ENCODE measurements around the gene CDH15. TPM values are rescaled to one million over a fixed set of nuclear protein-coding genes. Genes with fewer than 3 reads are reported as not detected.

CDH15 gene
- total RNA-seq, 1 donor from 2014 or later, result not detected

DNA sequence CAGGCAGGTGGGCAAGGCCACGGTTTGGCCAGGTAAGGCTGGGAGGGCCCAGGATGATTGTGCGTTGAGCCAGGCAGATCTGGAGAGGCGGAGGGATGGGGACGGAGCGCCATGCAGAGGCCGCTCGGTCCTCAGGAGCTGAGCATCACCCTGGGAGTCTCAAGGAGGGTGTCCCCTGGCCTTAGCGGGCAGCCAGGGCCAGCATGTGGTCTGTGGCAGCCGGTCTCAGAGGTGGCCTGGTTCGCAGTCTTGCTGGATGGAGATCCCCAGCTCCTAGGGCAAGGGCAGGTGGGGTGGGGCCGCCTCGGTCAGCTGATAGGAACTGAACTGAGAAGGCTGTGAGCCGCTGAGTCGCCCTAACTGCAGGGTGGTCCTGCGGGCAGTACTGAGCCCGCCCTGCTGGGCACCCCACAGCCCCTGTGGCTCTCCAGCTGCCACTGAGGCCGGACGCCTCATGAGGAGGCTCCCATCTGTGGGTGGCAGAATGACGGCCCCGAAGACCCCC, 11.6 kb upstream of the CDH15 start:
- Mint-ChIP-seq H3K4me3 (no peak overlapping the region), H3K27me3 (ENCODE audit: insufficient read depth, low read depth) (peaks cover 7% of the 10 kb centered on the region), H3K4me1 (peaks cover 21% of the 10 kb centered on the region), H3K36me3 (no peaks in the 10 kb centered on the region), H3K9me3 (peaks cover 6% of the 10 kb centered on the region), H3K27ac (no peak overlapping the region)
- no peaks in the 10 kb centered on the region for H3K9me3 ChIP-seq (ENCODE audit: low read depth)
- H3F3A ChIP-seq (ENCODE audit: low read depth), result peaks cover 20% of the 10 kb centered on the region
- no peaks in the 10 kb centered on the region for H3K27me3 ChIP-seq
- H3K4me2 ChIP-seq, result no peak overlapping the region
- no peak overlapping the region for H3K27ac ChIP-seq
- no peak overlapping the region for H3K9ac ChIP-seq
- no peak overlapping the region for H3K4me3 ChIP-seq
- H3K79me2 ChIP-seq (ENCODE audit: low read depth), result no peaks in the 10 kb centered on the region
- DNase-seq (ENCODE audit: low spot score), result no peak
- no peak overlapping the region for H2AFZ ChIP-seq (replicated peaks)
- H4K20me1 ChIP-seq (ENCODE audit: low read depth), result no peaks in the 10 kb centered on the region
- H3K36me3 ChIP-seq, result no peaks in the 10 kb centered on the region
- no peak for TF ChIP-seq EZH2 (IDR thresholded peaks at IDR 0.05)
- TF ChIP-seq EZH2phosphoT487 (IDR thresholded peaks at IDR 0.05), result no peak
- TF ChIP-seq, protein P1, sequence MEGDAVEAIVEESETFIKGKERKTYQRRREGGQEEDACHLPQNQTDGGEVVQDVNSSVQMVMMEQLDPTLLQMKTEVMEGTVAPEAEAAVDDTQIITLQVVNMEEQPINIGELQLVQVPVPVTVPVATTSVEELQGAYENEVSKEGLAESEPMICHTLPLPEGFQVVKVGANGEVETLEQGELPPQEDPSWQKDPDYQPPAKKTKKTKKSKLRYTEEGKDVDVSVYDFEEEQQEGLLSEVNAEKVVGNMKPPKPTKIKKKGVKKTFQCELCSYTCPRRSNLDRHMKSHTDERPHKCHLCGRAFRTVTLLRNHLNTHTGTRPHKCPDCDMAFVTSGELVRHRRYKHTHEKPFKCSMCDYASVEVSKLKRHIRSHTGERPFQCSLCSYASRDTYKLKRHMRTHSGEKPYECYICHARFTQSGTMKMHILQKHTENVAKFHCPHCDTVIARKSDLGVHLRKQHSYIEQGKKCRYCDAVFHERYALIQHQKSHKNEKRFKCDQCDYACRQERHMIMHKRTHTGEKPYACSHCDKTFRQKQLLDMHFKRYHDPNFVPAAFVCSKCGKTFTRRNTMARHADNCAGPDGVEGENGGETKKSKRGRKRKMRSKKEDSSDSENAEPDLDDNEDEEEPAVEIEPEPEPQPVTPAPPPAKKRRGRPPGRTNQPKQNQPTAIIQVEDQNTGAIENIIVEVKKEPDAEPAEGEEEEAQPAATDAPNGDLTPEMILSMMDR (IDR thresholded peaks at IDR 0.05), result no peak
- peaks cover 9% of the 10 kb centered on the region for H3K4me1 ChIP-seq

- Histone ChIP-seq H3F3A (ENCODE audit: low read depth) (peaks cover 20% of the 10 kb centered on the region), H3K4me1 (peaks cover 9% of the 10 kb centered on the region), H3K4me2 (no peak overlapping the region), H4K20me1 (ENCODE audit: low read depth) (no peaks in the 10 kb centered on the region), H3K4me3 (no peak overlapping the region), H3K9ac (no peak overlapping the region), H3K79me2 (ENCODE audit: low read depth) (no peaks in the 10 kb centered on the region), H3K36me3 (no peaks in the 10 kb centered on the region), H3K27ac (no peak overlapping the region), H3K9me3 (ENCODE audit: low read depth) (no peaks in the 10 kb centered on the region), H2AFZ (replicated peaks) (no peak overlapping the region), H3K27me3 (no peaks in the 10 kb centered on the region)
- peaks cover 6% of the 10 kb centered on the region for H3K9me3 Mint-ChIP-seq
- H3K27me3 Mint-ChIP-seq (ENCODE audit: insufficient read depth, low read depth), result peaks cover 7% of the 10 kb centered on the region
- H3K4me3 Mint-ChIP-seq, result no peak overlapping the region
- DNase-seq (ENCODE audit: low spot score), result no peak
- H3K27ac Mint-ChIP-seq, result no peak overlapping the region
- TF ChIP-seq EZH2 (IDR thresholded peaks at IDR 0.05) (no peak), EZH2phosphoT487 (IDR thresholded peaks at IDR 0.05) (no peak)
- TF ChIP-seq, protein P1 (IDR thresholded peaks at IDR 0.05), result no peak
- peaks cover 27% of the 10 kb centered on the region for H3K4me1 Mint-ChIP-seq
- H3K36me3 Mint-ChIP-seq, result no peaks in the 10 kb centered on the region
Measured at GRCh38 chr16:89160977-89161701, 10.4 kb upstream of the CDH15 start.

DNA sequence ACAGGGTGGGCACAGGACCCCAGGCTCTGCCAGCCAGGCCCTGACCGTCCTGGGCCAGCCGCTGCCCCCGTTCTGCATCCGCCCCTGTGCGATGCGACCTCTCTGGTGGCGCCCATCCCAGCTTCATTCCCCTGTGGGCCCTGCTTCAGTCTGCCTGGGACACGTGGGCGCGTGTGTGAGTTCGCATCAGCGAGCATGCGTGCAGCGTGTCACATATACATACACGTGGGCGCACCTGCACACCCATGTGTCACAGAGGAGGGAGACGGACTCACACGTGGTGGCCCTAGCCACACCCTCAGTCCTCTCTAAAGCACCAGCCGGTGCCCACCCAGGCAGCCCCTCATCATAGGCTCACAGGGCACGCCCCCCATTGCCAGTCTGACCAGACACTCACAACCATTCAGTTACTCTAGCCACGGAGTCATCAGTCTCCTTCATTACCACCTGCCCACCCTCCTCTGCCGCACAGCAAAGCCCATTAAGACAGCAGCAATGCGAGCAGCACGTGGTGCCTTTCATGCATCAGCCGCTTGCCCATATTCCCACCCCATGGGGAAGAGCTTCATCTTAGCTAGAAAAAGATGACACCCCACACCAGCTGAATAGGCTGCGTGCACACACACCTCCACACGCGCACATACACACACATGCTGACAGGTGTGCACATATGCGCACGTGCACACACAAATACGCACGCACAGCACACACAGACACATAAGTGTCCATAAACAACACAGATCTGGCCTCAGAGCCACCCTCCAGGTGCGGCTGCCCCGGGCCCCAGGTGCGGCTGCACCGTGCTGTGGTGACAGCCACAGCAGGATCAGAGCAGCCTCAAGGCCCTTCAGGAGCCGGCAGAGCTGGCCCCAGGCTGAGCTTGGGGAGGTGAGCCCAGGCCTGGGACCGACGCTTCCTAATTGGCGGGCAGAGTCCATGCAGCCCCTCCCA, 9.5 kb upstream of the CDH15 start:
- no peaks in the 10 kb centered on the region for H4K20me1 ChIP-seq (ENCODE audit: low read depth)
- no peak for DNase-seq (ENCODE audit: low spot score)
- H3K36me3 Mint-ChIP-seq, result no peaks in the 10 kb centered on the region
- H3K9me3 Mint-ChIP-seq, result peaks cover 6% of the 10 kb centered on the region
- no peaks in the 10 kb centered on the region for H3K9me3 ChIP-seq (ENCODE audit: low read depth)
- H3K27me3 ChIP-seq, result no peaks in the 10 kb centered on the region
- no peak overlapping the region for H3K4me3 ChIP-seq
- H3K27ac Mint-ChIP-seq, result peak overlapping the region; percentile 89
- no peak overlapping the region for H2AFZ ChIP-seq (replicated peaks)
- TF ChIP-seq EZH2 (IDR thresholded peaks at IDR 0.05) (no peak), EZH2phosphoT487 (IDR thresholded peaks at IDR 0.05) (no peak)
- TF ChIP-seq, protein P1 (IDR thresholded peaks at IDR 0.05), result no peak
- H3F3A ChIP-seq (ENCODE audit: low read depth), result peaks cover 20% of the 10 kb centered on the region
- peaks cover 12% of the 10 kb centered on the region for H3K4me1 ChIP-seq
- H3K79me2 ChIP-seq (ENCODE audit: low read depth), result no peaks in the 10 kb centered on the region
- H3K4me3 Mint-ChIP-seq, result peak overlapping the region; percentile 36
- H3K4me2 ChIP-seq, result no peak overlapping the region
- H3K27me3 Mint-ChIP-seq (ENCODE audit: insufficient read depth, low read depth), result peaks cover 10% of the 10 kb centered on the region
- H3K36me3 ChIP-seq, result no peaks in the 10 kb centered on the region
- peaks cover 27% of the 10 kb centered on the region for H3K4me1 Mint-ChIP-seq
- no peak overlapping the region for H3K9ac ChIP-seq
- H3K27ac ChIP-seq, result no peak overlapping the region

All from neural progenitor cell (in vitro differentiated cells).